Measurements from ENCODE around the gene RASGEF1C.

The RASGEF1C gene

DNA sequence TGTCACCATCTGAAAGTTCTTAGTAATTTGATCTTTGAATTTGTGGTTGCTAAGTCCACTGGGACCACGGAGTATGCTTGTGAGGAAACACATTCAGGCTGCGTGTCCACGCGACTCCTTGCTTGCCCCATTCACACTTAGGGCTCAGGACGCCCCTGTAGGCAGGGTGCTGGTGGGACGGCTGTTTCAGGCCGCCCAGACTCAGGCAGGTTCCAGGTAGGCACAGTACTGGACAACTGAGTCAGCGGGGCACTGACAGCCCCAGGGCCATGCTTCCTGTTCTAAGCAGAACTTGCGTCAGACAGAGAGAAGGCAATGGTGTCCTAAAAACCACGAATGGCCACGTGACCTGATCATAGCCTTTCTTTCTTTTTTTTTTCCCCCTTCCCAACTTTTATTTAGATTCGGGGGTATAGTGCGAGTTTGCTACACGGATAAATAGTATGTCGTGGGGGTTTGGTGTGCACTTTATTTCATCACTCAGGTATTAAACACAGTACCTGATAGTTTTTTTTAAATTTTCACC, 7.7 kb upstream of the RASGEF1C start:
- no peak overlapping the region for H3K4me3 ChIP-seq (ENCODE audit: low read depth, low read length)
- no peak for DNase-seq (ENCODE audit: low read depth)

DNA sequence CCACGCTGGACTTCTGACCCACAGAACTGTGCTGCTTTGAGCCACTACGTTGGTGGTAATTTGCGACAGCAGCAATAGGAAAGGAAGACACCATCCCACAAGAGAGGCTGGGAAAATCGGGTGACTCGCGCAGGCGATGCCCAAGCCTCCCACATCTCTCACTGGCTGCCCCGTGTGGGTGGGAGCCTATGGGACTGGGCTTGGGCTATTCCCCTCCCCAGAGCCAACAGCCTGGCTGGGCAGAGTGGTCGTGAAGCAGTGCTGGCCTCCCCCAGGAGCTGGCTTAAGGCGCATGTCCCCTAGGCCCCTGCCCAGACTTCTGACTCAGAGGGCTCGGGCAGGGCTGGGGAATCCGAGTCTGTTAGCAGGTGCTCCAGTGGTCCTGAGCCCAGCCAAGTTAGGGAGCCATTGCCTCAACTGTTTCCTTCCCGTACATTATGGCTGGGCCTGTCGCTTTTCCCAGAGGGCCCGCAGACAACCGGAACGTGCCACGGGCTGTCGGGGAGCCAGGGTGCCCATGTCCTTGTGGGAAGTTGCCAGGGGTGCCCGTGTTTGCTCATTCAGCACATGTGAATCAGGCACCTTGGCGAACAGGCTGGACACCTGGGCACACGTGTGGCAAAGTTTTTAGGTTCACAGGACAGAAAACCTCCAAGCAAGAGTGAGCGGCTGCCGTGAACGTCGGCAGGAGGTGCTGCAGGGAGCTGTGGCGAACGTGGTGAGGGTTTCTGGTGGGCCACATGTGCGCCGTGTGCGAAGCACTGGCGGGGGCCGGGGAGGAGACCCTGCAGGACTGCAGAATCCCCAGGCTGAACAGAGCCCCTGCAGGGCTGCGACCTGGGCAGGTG, 7.0 kb upstream of the RASGEF1C start:
- TF ChIP-seq, protein P1, sequence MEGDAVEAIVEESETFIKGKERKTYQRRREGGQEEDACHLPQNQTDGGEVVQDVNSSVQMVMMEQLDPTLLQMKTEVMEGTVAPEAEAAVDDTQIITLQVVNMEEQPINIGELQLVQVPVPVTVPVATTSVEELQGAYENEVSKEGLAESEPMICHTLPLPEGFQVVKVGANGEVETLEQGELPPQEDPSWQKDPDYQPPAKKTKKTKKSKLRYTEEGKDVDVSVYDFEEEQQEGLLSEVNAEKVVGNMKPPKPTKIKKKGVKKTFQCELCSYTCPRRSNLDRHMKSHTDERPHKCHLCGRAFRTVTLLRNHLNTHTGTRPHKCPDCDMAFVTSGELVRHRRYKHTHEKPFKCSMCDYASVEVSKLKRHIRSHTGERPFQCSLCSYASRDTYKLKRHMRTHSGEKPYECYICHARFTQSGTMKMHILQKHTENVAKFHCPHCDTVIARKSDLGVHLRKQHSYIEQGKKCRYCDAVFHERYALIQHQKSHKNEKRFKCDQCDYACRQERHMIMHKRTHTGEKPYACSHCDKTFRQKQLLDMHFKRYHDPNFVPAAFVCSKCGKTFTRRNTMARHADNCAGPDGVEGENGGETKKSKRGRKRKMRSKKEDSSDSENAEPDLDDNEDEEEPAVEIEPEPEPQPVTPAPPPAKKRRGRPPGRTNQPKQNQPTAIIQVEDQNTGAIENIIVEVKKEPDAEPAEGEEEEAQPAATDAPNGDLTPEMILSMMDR (IDR thresholded peaks at IDR 0.05; ENCODE audit: control insufficient read depth, extremely low read depth, insufficient read depth), result no peak
- DNase-seq (ENCODE audit: low read depth), result no peak
- no peak overlapping the region for H3K4me3 ChIP-seq (ENCODE audit: low read depth, low read length)

More for the DNA sequence above, 7.7 kb upstream of the RASGEF1C start:
- TF ChIP-seq, protein P1 (IDR thresholded peaks at IDR 0.05; ENCODE audit: control insufficient read depth, extremely low read depth, insufficient read depth), result no peak

DNA sequence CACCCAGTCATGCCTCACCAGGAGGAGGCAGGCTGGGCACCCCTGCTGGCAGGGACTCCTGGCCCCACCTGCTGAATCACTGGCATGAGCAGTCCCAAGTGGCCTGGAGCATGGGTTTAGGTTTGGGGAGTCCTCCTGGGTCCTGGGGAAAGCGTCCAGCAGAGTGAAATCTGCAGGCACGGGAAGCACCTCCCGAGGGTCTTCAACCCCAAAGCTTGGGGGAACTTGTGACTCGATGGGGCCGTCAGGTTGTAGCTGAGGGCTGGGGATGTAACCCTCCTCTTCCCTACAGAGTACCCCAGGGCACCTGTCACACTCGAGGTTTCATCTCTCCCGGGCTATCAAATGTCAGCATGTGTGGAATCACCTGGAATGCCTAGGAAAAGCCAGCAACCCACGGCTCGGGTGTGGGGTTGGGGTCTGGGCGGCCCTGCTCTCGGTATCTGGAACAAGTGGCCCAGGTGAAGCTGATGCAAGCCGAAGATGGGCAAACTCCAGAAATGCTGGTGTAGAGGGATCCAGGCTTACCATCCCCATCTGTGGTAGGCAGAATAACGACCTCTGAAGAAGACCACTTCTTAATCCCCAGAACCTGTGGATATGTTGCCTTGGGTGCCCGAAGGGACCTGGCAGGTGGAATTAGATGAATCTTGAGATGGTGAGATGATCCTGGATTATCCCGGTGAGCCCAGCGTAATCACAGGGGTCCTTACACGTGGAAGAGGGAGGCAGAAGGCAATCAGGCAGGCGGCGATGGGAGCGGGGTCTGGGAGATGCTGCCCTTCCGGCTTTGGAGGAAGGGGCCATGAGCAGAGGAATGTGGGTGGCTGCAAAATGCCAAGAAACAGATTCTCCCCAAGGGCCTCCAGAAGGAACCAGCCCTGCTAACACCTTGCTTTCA, 6.1 kb upstream of the RASGEF1C start:
- H3K4me3 ChIP-seq (ENCODE audit: low read depth, low read length), result no peak overlapping the region
- DNase-seq (ENCODE audit: low read depth), result no peak
- TF ChIP-seq, protein P1 (IDR thresholded peaks at IDR 0.05; ENCODE audit: control insufficient read depth, extremely low read depth, insufficient read depth), result no peak

DNA sequence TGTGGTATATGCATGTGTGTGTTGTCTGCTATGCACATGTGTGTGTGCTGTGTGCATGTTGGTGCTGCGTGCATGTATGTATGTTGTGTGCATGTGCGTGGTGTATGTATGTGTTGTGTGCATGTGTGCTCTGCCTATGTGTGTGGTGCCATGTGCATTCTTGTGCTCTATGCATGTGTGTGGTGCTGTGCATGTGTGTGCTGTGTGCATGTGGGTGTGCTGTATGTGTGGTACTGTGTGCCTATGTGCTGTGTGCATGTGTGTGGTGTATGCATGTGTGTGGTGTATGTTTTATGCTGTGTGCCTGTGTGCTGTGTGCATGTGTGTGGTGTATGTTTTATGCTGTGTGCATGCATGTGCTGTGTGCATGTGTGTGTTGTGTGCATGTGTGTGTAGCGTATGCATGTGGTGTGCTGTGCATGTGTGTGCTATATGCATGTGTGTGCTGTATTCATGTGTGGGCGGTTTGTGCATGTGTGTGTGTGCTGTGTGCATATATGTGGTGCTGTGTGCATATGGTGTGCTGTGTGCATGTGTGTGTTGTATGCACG, 4.7 kb upstream of the RASGEF1C start:
- TF ChIP-seq, protein P1 (IDR thresholded peaks at IDR 0.05; ENCODE audit: control insufficient read depth, extremely low read depth, insufficient read depth), result no peak

DNA sequence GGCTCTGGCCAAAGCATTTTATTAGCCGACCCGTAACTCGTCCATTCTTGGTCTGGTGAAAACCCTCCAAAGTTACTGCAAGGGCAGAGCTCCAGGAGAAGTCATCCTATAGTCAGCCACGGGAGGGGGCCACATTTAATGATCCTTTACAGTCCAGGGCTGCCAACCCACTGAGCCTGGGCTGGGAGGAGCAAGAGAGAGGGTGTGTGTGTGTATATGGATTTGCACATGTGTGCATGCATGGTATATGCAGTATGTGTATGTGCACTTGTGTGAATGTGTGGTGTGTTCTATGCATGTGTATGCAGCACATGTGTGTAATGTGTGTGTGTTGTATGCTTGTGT, 4.2 kb upstream of the RASGEF1C start:
- H3K4me3 ChIP-seq (ENCODE audit: low read depth, low read length), result no peak overlapping the region
- TF ChIP-seq, protein P1 (IDR thresholded peaks at IDR 0.05; ENCODE audit: control insufficient read depth, extremely low read depth, insufficient read depth), result no peak
- peak; percentile 80 for DNase-seq (ENCODE audit: low read depth)

More for the DNA sequence above, 4.7 kb upstream of the RASGEF1C start:
- DNase-seq (ENCODE audit: low read depth), result no peak
- H3K4me3 ChIP-seq (ENCODE audit: low read depth, low read length), result no peak overlapping the region

DNA sequence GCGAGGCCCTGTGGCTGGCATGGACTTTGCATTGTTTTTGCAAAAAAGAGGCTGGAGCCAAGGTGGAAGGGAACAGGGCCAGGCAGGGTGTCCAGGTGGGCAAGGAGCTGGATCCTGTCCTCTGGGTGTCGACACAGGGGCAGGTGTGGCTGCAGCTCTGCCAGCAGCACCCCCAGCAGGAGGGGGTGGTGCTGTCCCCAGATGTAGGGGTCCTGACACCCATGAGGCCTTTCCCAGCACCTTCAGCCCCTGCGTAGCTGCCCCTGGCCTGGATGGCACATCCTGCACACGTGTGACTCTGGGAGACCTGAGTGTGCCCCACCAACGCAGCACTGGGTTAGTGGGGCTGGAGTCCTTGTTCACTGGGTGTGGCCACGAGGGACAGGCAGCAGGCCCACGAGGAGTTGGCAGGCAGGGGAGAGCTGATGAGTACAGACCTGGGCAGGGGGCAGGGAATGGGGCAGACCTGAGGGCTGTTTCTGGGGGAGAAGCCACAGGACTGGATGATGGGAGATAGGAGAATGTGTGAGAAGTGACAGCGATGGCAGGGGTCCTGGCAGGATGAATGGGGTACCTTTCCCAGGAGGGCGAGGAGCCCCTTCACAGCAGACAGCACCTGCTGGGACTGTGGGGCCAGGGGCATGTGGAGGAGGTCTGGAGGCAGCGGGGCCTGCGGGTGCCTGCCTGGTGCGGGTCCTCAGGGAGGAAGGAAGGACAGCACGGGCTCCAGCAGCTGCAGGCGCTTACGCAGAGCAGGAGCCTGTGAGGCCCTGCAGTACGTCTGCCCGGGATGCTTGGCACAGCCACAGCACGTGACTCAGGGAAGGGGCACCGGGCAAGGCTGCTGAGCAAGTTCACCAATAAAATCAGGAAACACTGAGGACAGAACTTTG, 3.6 kb upstream of the RASGEF1C start:
- no peak for DNase-seq (ENCODE audit: low read depth)
- TF ChIP-seq, protein P1 (IDR thresholded peaks at IDR 0.05; ENCODE audit: control insufficient read depth, extremely low read depth, insufficient read depth), result no peak
- no peak overlapping the region for H3K4me3 ChIP-seq (ENCODE audit: low read depth, low read length)

Data from LNCaP clone FGC (cell line).